ENCODE results near the gene FHIT.

Gene FHIT

DNA sequence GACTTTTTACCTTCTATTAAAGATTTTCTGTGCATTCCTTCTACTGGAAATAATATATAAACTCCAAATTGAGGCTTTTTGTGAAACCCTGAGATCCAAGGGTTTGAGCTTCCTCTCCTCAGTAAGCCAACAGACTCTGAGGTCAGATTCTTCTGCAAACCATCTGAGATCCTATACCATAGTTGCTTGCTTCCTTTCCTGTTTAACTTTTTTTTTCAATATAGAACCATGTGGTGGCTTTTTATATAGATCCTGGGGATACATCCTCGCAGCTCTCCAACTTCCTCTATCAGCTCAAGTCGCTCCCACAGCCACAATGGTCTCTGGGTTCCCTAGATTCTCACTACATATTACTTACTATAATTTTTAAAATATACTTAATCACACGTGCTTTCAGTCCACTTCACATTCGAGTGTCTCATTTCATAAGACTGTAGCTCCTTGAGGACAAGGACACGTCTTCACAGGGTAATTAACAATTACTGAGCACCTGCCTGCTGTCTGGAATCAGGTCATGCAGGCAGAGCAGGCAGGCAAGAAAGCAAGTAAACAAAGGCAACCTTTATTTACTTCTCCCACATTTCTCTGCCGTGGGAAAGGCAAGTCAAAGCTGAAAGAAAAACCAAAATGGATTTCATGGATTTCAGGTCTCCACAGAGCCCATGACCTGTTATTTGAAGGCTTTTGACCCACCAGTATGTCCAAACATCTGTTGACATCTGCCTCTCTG is 941.5 kb downstream of the FHIT start:
- DNase-seq = no peak

DNA sequence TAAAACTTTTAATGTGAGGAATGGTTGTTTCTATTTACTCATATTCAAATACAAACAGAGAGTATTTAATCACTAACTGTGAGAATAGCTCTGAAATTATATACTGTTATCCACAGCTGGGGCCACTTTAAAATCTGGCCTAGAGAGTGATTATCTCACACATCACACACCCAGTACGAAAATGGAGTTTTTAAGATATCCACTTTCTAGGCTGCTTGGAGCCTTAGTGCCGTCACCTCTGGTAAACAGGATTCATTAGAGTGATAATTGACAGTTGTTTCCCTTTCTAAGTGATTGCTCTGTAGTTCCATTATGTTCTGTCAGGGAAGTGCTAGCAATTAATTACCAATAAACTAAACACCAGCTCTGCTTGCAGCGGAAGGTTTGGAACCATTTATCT is 942.4 kb downstream of the FHIT start:
- no peak for DNase-seq

DNA sequence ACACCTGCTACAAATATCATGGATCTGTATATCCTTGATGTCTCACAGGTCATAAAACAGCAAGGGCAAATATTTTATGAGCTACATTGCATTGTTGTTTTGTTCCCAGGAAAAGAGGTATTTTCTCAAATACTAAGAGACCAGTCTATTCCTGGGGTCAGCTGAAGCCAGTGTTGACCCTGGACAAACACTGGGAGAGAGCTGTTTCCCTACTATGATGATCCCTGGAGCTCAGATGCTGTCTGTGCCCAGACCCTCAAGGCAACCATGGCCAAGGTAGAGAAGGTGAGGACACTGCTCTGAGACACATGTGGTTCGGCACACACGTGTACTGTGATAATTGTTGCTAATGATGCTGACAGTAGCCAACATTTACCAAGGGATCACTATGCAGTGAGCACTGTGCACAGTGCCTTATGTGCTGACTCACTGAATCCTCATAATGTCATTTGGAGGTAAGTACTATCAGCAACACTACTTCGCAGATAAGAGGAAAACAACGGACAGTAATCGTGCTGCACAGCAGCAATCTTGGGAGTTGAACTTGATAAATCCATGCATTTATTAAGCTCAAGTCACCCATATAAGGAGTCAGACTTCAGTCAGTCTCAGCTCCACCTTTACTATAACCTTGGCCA is 943.6 kb downstream of the FHIT start:
- no peak for DNase-seq

DNA sequence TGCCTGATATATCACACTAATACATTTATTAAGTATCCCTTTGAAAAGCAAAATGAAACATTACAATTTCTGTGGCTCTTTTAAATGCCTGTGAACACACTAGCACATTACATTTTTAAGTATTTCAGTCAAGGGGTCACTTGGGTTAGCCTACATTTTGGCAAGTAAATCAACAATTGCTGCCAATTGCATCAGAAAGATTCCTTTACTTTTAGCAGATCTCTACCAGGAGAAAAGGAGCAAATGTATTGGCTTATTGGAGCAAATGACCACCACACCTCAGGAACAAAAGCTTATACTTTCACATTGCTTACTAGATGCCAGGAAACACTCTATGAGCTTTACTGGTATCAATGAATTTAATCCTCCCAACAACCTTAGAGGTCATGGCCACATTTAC is 947.1 kb downstream of the FHIT start:
- no peak for DNase-seq

DNA sequence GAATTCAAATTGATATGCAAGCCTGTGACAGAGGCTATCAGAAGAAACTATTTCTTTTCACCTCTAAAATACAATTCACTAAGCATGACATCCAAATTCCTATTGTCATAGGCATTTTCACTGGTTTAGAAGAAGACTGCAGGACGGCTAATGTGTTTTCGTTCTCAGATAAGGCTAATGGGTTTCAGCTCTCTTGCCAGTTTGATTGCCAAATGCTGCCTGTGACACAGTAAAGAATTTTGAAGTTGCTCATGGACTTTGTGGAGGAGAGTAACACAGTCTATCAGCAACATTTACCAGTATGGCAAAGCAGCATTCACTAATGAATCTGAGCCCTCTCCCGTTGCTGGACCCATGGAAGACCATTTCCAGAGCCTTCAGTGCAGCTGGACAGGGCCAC is 948.1 kb downstream of the FHIT start:
- DNase-seq = no peak

DNA sequence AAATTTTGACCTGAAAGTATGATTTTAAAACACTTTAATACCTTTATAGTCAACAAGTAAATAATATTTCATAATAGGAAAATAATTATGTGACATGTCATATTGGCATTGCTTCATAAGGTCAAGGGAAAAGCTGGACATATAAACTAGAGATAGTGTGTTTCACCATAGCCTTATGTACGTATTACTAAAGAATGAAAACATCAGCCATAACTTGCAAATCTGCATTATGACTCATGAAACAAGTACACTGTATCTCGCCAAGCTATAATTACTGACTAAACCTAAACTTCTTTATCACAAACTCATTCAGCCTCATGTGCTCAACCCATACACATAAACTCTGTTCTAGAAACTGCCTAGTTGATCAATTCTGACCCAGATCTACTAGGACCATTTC is 950.1 kb downstream of the FHIT start:
- no peak for DNase-seq

DNA sequence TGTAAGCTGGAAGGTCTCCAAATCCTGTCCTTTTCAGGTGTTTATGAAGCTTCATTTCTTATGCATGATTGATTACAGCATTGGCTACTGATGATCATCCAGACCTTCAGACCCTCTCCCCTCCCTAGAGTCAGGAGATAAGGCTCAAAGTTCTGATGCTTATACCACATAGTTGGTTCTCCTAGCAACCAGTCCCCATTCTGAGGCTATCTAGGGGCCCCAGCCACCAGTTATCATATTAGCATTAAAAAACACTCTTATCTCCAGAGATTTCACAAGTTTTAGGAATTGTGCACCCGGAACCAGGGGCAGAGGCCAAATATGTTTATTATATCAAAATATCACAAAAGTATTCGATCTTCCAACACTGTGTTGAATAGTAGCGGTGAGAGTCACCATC is 953.1 kb downstream of the FHIT start:
- no peak for DNase-seq

DNA sequence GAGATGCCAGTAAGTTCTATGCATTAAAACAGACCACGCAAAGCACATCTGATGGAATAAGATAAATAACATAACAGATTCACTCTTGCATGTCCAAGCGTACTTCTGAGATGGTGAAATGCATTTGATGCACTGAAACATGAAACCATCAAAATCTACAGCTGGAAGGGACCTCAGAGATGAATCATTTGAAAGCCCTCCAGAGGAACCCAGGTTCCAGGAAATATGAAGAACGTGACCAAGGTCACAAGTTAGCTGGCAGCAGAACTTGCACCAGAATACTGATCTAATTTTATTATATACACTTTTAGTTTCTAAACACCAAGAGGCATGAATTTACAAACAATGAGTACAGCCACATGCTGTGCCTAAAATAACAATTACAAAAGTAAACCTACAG is 957.1 kb downstream of the FHIT start:
- no peak for DNase-seq

DNA sequence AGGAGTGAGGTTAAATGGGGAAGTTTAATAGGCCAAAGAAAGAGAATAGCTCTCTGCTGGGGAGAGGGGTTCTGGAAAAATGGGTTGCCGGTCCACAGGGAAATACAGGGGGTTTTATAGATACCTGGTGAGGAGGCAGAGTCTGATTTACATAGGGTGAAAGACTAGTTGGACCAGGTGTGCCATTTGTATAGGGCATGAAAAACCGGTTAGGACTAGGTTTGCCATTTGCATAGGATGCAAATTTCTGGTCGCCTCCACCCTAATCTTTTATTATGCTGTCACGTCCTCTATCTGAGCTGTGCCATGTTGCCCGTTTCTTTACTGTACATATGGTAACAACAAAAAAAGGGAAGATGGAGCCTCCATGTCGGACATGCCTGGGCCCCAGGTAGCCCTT is 960.1 kb downstream of the FHIT start:
- DNase-seq = no peak

DNA sequence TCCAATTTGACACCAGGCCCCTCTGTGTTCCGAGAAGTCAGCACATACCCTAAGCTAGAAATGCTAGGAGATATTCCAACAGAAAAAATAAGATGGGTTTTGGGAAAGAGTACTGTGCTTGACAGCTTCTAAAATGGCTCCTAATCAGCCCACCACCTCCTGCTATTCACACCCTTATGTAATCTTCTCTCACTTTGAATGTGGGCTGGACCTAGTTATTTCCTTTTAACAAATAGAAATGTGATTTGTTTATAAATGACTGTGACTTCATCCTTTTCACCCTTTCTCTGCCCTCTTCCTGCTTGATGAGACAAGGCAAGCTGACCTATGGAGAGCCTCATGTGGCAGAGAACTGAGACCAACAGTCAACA is 961.1 kb downstream of the FHIT start:
- DNase-seq = no peak

DNA sequence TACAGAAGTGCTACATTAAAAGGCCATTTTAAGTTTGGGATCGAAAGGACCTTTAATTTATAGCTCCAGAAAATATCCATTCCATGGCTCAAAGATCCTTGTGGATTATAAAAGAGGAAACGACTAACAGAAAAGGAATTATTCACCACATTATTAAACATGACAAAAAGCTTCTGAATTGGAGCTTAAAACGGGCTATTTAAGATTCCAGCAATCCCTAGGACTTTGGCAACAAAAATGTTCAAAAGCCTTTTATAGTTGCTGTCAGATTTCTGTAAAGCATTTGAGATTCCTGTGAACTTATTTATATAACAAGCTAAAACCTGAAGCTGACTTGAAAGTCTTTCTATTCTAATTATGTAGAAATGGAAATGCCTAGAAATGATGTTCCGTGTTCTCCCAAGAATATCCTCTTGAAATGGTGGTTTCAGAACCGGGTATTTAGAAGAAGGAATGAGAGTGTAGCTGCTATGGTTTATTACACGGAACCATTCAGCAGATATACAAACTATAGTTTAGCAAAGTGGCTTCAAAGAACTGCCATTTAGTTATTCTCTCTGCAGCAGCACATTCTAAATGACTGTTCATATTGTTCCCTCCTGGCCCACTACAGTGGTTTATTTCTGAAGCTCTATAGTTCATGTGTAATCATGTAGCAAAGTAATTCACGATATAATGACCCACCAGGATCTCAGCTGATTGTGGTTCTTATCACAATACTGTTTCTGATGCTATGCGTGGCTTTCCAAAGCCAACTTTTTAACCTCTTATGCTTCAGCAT is 961.7 kb downstream of the FHIT start:
- DNase-seq = no peak

DNA sequence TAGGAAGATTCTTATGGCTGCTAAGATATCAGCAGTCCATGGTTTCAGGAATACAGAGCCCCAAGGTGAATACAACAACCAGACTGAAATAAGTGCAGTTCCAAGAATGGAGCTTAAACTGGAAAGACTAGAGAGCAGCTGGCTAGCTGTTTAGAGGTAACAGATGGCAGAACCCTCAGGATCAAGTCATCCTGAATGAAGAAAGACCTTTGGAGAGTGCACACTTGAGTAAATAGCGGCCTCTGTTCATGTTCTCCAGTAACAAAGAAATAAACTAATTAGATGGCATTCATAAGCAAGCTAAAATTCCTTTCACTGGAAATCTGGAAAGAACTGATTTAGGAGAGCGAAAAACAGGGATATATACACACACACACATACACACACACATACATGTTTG is 968.4 kb downstream of the FHIT start:
- no peak for DNase-seq

DNA sequence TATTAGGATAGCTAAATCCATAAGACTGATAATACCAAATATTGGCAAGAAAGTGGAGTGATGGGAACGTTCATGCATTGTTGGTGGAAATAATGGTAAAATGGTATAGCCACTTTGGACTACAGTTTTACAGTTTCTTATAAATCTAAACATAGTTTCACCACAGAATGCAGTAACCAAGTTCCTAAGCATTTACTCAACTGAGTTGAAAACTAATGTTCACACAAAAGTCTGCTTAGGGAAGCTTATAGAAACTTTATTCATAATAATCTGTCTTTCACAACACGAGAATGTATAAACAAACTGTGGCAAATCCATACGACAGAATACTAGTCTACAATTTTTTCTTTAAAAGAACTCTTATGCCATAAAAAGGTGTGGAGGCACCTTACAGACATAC is 969.3 kb downstream of the FHIT start:
- DNase-seq = no peak

DNA sequence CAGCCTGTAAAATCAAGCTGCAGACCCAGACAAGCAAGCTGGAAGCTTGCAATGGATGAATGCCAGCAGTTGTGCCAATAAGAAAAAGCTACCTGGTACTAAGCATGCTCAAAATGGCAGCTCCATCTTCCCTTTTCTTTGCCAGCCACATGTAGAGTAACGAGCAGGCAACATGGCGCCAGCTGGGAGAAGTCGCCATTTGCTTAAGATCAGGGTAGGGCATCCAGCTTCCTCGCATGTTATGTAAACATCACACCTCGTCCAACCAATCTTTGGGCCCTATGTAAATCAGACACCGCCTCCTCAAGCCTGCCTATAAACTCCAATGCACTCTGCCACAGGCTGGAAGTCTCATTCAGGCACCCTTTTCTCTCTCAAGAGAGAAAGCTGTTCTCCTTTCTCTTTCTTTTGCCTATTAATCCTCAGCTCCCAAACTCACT is 973.9 kb downstream of the FHIT start:
- DNase-seq = no peak

DNA sequence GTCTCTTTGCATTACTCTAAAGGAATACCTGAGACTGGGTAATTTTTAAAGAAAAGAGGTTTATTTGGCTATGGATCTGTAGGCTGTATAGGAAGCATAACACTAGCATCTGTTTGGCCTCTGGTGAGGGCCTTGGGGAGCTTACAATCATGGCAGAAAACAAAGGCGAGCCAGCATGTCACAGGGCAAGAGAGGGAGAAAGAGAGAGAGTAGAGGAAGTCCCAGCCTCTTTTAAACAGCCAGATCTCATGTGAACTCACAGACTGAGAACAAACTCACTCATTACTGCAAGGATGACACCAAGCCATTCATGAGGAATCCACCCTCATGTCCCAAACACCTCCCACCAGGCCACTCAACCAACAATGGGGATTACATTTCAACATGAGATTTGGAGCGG is 974.6 kb downstream of the FHIT start:
- no peak for DNase-seq

DNA sequence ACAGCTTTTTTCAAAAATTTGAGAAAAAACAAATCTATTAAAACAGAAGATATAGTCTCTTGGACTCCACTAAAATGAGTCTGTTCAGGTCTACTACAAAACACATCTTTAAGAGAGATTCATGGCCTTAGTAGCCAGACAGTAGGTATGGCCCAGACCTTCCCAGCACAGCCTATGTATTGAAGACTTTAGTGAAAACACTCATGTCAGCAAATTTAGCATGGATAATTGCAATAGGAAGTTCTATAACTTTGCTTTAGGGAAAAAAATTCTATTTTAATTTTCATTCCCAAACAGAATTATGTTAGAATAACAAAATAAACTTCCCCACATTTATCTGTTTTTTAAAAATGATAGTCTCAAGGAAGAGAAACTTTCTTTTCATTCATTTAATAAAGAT is 976.6 kb downstream of the FHIT start:
- no peak for DNase-seq

DNA sequence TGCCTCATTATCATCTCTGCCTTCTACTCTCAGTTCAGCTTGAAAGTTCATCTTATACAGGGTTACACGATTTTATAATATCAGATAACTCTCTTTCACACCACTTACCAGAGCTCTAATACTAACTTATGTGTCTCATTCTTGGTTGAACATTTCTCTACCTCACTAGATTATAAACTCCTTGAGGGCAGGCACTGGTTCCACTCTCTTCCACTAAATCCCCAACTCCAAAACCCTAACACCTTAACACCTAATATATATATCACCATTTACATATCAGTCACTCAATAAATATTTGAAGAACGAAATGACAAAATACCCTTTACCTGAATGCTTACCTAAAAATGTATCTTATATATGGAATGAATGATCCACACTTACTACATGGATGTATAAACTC is 977.2 kb downstream of the FHIT start:
- no peak for DNase-seq

DNA sequence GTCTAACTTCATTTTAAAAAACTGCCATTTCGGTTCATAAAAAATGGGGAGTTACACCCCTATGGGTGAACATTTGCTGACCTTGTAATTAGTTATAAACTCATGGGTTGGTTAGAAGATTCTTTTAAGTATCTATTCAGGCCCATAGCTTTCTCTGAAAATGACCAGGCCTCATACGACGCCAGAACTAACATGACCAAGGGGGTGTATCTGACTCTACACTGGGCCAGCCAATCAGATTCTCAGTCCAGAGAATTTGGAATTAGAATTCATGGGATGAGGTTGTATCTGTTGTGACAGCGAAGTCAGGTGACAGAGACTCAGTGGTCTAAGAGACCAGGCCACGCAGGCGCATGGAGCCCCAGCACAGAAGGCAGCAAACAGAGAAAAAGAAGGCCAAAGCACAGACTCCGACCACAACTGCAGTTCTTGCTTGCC is 981.4 kb downstream of the FHIT start:
- no peak for DNase-seq

DNA sequence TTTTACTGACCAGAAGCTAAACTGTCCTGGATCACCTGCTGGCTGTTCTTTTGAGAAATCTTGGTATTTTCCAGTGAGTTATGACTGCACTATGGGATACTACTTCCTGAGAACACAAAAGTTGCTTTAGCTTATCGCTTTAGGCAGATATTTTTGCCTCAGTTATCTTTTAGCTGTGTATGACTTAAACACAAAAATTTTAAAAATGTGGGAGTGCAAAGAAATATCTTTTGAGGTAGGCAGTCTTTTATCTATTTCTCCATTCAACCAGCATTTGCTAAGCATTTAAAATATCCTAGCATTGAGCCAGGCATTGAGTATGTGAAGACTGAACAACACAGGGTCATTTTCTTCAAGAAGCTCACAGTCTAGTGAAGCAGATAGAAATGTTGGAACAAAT is 981.9 kb downstream of the FHIT start:
- DNase-seq = no peak

DNA sequence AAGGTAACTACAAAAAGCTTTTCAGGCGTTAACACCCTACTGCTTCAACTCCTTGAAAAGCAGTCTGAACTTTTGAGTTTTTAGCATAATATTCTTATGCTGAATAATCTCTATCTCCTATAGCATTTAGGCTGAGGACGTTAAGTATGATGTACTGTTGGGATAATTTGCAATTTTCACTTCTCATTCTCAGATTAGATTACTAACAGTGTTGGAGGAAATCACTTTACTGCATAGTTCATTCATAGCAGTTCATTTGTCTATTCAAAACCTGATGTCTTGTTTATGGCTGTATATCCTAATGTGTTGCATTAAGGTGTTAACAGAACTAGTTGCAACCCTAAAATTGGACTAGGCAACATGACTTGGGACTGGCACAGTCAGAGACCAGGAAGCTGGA is 983.1 kb downstream of the FHIT start:
- DNase-seq = no peak

DNA sequence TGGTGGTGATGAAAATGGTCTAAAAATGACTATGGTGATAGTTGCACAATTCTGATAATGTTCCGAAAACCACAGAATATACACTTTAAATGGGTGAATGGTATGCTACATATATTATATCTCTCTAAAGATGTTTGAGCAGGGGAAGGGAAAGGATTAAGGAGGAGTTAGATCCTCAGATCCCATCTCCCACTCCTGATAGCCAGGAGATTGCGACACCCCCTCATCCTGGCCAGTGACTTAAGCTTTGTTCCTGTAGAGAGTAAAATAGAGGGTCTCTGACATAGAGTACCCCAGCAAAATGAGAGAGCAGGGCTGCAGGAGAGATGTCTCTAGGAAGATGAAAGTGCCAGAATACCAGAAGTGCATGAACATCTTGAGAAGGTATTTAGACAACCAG is 984.8 kb downstream of the FHIT start:
- no peak for DNase-seq

DNA sequence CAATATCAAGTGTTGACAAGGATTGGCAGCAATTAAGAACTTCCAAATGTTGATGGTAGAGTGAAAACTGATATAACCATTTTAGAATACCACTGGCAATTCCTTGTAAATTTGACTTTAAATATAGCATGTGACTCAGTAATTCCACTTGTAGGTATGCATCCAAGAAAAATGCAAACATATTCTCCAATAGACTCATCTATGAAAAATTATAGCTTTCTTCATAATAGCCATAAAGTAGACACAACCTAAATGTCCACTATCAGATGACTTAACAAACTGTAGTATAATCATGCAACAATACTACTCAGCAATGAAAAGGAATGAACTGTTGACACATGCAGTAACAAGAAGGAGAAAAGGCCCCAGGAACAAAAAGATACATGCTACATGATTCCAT is 988.1 kb downstream of the FHIT start:
- DNase-seq = no peak

DNA sequence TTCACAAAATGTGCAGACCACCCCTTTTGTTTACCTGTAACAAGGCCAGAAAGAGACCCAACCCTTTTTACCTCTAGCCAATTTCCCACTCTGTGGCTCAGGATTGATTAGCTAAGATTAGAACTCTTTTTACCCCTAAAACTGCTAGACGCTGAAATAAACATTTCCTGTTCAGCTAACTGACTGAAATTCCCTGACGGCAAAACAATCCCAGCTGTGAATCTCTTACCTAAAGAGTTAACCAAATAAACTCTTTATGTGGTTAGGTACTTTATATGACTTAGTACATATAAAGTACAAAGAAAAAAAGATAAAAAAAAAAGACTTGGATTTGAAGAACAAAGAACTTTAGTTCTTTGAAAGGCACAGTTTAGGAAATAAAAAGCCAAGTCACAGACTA is 988.7 kb downstream of the FHIT start:
- no peak for DNase-seq

DNA sequence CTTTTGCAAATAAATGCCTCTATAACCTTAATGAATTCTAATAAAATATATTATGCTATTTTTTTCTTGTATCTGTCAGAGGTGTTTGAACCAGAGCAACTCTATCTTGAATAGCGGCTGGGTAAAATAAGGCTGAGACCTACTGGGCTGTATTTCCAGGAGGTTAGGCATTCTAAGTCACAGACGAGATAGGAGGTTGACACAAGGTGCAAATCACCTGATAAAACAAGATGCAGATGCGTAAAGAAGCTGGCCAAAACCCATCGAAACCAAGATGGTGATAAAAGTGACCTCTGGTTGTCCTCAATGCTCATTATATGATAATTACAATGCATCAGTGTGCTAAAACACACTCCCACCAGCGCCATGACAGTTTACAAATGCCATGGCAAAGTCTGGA is 990.7 kb downstream of the FHIT start:
- no peak for DNase-seq
